DMS79 treated with DMSO at 0.1 percent for 48 hours (cell line): ENCODE results near the gene NINJ2.
"Not testable (repeated sequence)": the region's sequence is repeated elsewhere in the genome, so short reads cannot be mapped to it uniquely, and the experiment has no call there.

Experiments used
- DNase-seq: peaks from one replicate; lab custom pipeline; 2025; lab: John Stamatoyannopoulos, UW

NINJ2 gene, protein sequence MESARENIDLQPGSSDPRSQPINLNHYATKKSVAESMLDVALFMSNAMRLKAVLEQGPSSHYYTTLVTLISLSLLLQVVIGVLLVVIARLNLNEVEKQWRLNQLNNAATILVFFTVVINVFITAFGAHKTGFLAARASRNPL

DNA sequence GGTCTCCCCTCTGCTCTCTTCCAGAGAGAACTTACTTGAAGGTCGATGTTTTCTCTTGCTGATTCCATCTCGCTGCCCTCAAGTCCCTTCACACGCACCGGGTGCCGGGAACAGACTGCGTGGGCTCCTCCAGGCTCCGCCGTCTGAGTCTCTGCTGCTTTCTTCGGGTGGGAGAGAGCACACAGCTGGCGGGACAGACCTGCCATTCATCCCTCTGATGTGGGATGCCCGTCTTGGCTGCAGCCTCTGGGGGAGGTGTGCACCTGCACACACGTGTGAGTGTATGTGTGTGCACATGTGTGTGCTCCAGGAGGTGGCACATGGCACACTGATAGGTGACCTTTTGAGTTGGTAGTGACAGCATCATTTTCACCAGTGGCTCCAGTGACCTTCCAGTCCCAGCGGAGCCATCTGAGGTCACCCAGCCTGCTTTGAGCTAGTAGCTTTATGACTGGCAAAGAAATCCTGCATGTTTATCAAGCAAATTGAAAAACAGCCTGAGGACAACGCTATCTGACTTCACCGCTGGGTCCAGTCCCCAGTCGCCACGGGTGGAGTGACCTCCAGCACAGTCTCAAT is at the start of gene NINJ2:
TSS of gene NINJ2 (minus strand) at position 153 of the 579 bp plus-strand sequence. CDS start at position 68, 85 bp downstream.
- no peak for DNase-seq

DNA sequence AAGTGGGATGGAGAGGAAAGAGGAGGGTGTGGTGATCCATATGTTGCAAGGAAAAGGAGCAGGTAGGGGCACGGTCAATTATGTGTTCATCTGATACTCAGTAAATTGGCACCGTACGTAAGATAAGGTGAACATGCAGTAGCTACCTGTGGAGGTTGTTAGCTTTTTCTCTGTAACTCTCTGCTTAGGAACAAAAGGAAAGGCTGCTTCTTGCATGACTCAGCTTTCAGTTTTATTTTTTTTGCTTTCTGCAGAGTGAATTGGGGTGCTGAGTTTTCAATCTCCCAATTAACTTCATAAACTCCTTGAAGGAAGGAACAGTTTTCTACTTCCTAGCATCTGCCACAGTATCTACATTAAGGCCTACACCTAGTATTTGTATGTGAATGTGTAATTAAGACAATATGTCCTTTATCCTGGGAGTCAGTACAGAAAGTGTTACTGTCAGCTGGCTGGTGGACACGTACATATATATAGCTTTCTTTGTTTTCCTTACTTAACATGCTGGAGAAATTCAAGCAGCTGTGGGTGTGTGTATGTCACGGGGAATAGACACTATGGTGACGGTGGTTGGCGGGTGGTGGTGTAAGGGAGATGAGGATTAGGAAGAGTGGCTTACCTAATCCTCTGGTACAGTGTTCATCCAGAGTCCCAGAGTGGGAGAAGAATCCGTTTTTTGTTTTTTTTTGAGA is 49.1 kb upstream of the NINJ2 start:
- no peak for DNase-seq

DNA sequence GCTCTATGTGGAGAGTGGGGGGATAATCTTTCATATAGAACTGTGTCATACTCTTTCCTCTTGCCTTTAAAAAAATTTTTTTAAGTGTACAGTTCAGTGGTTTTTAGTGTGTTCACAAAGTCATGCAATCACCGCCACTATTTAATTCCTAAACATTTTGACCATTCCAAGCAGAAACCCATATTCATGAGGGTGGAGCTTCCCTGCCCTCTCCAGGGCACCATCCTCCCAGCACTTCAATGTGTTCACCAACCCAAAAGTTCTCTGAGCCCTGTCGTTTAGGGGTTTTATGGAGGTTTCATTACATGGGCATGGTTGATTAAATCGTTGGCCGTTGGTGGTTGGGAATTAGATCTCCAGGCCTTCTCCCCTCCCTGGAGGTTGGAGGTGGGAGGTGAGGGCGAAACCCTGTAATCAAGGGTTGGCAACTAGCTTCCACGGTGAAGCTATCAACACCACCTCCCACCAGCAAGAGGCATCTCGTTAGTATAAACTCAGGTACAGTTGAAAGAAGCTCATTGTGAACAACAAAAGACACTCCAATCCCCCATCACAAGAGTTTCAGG is 46.3 kb upstream of the NINJ2 start:
- no peak for DNase-seq

DNA sequence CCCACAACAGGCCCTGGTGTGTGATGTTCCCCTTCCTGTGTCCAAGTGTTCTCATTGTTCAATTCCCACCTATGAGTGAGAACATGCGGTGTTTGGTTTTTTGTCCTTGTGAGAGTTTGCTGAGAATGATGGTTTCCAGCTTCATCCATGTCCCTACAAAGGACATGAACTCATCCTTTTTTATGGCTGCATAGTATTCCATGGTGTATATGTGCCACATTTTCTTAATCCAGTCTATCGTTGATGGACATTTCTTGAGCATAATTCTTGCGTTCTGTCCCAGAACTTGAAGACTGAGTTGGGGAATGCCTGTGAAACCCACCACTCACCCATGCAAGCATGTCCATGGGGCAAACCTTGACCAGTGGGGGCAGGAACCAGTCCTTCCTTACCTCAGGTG is 44.8 kb upstream of the NINJ2 start:
- DNase-seq = not testable (repeated sequence)

DNA sequence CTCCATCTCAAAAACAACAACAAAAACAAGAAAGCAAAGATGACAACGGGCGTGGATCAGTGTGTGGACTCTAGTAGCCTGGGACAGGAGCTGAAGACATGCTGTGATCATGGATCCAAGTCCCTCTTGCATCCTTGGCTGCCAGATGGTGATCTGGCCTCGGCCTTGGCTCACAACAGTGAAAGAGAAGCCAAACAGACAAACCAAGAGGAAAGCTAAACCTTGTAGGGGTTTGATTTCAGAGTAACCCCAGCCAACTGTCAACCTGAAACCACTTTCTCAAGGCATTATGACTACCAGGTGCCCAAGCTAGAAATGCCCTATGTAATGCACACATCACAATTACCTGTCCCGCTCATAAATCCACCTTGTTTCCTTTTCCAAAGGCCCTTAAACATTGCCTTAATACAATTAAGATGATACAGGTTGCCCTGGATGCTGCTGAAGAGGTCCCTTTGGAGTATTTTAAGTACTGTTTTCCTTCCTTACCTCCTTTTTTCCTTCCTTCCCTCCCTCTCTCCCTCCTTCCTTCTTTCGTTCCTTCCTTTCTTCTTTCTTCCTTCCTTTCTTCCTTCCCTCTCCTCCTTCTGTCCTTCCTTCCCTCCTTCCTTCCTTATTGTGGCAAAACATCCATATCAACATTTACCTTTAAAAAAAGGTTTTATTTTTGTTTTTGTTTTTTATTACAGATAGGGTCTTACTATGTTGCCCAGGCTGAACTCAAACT is 41.4 kb upstream of the NINJ2 start:
- no peak for DNase-seq

DNA sequence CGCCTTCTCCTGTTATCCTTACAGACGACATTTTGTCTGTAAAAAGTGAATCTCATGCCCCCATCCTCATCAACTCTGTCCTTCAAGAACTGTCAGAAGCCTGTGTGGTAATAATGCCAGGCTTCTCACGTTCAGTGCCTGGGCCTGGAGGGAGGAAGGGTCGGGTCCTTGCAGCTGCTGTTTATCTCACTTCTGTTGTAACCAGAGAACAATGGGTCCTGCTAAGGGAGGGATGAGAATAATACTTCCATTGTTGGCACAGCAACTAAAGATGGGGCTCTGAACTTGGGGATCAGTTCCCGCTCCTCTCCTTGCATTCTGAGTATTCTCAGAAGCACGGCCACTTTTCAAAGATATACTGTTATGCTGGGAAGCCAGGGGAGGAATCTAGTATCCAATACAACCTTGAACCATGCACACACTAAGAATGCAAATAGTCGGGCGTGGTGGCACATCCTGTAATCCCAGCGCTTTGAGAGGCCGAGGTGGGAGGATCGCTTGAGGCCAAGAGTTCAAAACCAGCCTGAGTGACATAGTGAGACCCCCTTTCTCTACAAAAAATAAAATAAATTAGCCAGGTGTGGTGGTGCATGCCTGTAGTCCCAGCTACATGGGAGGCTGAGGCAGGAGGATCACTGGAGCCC is 38.8 kb upstream of the NINJ2 start:
- DNase-seq = no peak

DNA sequence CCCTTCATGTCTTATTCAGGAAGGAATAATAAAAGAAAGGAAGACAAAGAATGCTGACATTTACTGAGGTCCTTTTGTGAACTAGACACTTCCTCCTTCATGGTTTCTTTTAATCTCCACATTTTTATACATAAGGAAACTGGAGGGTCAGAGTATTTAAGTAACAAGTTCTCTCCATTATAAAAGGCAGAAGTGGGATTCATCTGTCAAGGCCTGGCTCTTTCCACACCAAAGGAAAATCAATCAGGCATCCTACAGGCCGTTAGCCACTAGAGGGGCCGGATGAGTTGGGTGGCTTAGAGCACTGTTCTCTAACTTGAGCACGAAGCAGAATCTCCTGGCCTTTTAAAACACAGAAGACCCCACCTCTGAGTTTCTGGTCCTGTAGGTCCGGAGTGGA is 36.8 kb upstream of the NINJ2 start:
- no peak for DNase-seq

DNA sequence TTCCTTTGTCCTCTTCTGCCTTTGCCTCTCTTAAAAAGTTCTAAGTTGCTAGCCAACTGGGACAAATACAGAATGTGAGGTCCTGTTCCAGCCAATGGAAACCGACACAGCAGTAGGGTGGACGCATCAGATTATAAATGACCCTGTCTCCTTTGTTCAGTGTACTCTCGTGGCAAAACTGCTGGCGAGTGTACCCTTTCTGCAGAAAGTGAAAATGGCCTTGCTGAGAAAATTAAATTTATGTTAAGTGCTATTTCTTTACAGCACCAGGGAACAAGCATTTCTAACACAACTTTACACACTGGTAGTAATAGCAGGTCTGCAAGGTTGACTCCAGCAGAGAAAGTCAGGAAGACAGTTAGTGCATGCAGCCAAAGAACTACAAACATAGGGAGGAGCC is 35.0 kb upstream of the NINJ2 start:
- not testable (repeated sequence) for DNase-seq

DNA sequence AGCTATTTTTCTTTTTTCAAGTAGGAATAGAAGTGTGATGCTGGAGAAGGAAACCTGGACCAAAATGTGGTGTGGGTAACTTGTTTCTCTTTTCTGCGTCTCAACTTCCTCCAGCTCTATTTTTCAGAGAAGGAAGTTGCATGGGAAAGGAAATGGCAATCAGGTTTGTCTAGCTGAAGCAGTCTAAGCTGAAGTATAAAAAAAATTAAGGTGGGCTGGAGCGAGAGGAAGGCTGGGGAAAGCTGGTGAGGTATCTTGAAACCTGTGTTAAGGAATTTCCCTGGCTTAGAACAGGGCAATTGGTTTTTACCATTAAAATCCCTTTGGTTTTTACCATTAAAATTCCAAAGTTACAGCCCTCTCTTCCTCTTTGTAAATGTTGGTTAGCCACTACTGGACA is 34.2 kb upstream of the NINJ2 start:
- DNase-seq = no peak

DNA sequence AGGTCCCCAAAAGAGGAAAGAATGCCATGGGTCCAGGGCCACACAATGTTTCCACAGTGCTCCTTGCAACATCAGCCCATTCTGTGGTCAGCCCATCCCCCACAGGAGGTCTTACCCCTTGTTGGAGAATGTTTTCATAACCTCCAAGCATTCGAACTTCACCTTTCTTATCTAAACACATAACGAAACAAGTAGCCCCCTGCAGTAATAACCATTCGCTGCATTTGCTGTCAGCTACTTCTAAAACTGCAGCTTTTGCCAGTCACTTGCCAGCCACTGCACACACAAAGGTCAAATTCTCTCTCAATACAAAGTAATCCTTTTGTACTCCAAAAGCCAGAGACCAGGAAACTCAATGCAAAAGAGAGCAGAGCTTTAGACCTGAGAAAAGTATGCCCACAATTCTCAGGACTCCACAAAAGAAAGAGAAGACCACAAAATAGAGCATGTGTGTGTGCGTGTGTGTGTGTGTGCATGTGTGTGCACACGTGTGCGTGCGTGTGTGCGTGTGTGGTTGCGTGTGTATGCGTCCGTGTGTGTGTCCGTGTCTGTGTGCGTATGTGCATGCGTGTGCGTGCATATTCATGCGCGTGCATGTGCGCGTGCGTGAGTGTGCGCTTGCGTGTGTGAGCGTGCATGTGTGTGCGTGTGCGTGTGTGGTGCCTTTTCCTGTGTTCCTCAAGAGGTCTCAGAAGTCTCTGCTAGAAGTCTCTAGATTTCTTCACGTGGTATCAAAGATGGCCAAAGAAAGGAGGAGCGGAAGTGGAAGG is 31.7 kb upstream of the NINJ2 start:
- no peak for DNase-seq

DNA sequence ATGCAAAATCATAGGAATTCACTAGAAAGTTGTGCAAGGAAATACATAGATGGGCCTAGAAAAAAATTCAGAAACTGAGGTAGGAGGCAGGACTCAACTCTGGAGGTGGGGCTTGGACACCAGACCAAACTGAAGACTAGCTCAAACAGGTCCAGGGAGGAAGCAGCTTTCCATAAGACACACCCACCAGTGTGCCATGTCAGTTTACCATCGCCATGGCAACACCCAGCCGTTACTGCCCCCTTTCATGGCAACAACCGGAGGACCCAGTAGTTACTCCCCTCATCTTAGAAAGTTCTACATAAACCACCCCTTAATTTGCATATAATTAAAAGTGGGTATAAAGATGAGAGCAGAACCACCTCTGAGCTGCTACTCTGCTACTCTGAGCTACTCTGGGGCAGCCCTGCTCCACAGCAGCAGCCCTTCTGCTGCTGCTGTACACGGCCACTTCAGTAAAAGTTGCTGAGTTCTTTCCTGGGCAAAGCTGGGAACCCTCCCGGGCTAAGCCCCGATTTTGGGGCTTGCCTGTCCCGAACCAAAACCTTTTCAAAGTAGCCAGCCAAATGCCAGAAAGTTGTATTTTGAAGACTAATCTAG is 30.8 kb upstream of the NINJ2 start:
- DNase-seq = no peak

DNA sequence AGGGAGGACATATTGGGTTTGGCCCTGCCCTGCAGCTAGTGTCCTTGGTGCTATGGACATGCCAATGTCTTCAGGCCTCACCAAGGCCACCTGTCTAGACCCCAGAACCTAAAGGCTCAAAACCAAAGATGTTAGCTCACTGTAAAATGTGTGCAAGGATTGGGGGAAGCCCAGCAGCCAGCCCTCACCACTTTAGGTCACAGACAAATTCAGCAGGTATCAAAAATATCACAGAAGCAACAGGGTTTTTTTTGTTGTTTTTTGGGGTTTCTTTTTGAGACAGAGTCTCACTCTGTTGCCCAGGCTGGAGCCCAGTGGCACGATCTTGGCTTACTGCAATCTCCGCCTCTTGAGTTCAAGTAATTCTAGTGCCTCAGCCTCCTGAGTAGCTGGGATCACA is 29.0 kb upstream of the NINJ2 start:
- DNase-seq = no peak

DNA sequence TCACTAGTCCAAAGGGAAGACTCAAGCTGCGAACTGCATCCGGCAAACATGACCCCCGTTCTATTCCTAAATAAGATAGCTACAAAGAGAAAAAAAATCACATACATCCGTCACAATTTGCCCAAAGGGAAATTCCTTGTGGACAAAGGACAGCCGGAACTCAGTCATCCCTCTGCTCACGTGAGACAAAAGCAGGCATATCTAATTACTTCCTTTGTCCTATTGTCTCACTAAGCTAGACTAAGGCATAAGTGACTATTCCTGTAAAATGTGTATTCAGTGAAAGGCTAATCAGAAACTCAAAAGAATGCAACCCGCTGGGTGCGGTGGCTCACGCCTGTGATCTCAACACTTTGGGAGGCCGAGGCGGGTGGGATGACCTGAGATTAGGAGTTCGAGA is 27.2 kb upstream of the NINJ2 start:
- no peak for DNase-seq

DNA sequence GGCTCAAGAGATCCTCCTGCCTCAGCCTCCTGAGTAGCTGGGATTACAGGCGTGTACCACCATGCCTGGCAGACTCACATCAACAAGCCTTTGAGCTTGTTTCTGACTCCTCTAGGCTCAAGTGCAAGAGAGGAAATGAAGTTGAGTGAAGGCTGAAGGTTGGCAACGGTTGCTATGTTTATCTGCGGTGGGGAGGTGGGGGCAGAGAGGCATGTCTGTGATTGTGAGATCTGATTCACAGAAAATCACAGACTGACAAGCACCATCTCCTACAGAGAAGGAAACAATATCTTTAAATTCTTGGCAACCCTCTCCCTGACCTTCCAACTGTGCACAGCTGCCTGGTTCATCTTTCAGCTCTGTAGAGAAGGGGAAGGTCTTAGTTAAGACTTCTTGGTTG is 22.1 kb upstream of the NINJ2 start:
- no peak for DNase-seq

DNA sequence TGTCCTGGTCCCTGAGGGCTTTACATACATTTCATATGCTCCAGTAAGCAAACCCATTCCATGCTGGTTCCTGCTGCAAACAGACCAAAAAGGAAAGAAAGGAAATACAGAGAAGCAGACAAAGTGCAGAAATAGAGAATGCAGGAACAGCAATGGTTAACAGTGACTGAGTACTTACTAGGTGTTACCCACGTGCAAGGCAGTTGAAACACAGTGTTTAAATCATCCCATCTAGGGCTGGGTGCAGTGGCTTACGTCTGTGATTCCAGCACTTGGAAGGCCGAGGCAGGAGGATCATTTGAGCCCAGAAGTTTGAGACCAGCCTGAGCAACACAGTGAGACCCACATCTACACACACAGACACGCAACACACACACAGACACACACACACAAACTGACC is 21.2 kb upstream of the NINJ2 start:
- no peak for DNase-seq

DNA sequence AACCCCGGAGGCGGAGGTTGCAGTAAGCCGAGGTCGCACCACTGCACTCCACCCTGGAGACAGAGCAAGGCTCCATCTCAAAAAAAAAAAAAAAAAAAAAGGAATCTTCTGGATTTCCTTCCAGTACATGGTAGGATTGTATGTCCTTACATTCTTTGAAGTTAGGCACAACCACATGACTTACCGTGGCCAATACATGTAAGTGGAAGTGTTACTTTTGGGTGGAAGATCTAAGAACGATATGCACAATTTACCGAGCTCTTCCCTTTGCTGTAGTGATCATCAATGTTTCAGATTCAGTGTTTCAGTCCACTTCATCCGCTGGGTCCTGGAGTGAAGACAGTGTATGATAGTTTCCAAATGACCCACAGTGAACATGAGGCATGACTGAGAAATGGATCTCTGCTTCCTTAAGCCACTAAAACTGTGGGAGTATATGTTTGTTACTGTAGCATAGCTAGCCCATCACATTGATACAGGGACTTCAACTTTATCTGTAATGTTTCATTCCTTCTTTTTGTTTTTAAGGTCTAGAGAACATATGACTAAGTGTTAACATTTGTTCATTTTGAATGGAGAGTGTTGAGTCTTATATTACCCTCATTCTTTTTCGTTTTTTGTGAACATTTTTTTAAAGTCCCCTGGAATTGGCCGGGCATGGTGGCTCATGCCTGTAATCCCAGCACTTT is 18.5 kb upstream of the NINJ2 start:
- no peak for DNase-seq

DNA sequence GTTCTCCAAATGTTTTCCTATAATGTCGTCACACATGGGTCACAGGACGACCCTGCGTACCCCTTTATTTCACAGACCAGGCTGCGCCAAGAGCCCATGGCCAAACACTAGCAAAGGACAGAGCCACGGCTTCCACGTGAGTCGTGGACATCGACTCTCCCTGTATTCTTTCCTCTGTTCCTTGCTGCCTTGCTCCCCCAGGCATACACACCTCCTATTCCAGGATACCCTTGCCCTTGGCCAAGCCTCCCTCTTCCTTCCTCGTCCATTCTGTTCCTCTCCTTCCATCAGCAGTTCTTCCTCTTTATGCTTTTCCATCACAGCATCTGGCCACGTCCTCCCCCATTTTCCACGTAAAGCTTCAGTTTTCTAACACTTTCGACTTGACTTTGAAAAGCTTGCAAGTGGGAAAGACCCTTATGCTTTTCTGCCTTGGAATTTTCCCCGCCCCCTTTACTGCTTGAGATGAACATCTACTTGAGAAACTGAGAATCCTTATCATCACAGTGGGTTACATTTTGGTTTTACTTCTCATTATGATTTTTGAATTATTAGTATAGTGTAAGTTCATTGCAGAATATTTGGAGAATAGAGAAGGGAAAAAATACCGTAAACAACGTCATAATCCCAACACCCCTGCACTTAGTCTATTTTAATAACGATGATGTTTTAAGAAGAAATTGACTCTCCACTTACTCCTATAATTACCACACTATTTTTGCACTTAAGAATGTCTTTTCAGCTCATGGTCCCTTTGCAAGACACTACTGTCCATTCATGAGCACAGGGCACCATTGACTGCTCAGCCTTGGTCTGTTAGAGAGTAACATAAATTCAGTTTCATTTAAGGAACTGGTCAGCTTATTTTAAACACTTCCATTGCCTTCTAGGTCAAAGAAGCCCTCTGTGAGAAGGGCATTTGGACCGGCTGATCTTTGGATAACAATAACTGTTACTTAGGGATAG is 15.8 kb upstream of the NINJ2 start:
- DNase-seq = no peak

DNA sequence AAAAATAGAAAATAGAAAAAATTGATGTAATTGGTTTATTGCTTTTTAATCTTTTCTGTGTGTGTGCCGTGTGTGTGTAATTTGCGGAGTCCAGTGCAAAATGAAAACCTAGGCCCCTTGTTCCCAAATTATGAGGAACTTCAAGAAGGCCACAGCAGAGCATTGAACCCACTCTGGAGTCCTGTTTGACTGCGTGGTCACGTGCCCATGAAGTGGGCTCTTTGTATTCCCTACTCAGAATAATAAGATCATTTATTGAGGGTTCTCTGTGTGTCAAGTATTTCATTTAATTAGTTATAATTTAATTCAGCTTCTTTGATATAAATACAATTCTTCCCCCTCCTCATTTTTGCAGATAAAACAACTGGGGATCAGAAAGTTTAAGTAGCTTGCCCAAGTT is 12.3 kb upstream of the NINJ2 start:
- no peak for DNase-seq

DNA sequence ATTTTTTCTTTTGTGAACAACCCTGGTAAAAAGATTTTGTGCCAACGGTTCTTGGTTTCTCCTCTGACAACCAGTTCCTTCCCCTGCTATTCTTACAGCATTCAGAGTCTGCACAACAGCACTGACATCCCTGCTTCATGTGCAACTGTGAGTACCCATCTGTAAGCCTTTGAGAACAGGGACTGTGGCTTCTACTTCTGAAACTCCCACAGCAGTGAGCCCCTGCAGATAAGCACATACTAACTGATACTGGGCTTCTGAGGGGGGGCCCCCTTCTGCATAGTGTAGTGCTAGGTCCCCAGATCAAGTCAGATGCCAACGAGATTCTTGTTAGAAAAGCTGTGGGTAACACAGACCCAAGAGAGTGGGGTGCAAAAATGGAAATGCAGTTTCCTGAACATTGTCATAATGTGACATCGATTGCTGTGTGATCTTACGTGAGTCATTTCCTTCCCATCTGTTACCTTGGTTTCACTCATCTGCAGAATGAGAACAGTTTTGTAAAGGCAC is 11.1 kb upstream of the NINJ2 start:
- DNase-seq = no peak
